ENCODE results near the gene HIP1.
A peak's percentile ranks its signal among the peaks of the same experiment; 100 is the strongest.
"Not testable (repeated sequence)": the region's sequence is repeated elsewhere in the genome, so short reads cannot be mapped to it uniquely, and the experiment has no call there.

The HIP1 gene

GRCh38 chr7:75738975-75739795, 444 bp upstream of the HIP1 start:
- peak; percentile 98 for DNase-seq

DNA sequence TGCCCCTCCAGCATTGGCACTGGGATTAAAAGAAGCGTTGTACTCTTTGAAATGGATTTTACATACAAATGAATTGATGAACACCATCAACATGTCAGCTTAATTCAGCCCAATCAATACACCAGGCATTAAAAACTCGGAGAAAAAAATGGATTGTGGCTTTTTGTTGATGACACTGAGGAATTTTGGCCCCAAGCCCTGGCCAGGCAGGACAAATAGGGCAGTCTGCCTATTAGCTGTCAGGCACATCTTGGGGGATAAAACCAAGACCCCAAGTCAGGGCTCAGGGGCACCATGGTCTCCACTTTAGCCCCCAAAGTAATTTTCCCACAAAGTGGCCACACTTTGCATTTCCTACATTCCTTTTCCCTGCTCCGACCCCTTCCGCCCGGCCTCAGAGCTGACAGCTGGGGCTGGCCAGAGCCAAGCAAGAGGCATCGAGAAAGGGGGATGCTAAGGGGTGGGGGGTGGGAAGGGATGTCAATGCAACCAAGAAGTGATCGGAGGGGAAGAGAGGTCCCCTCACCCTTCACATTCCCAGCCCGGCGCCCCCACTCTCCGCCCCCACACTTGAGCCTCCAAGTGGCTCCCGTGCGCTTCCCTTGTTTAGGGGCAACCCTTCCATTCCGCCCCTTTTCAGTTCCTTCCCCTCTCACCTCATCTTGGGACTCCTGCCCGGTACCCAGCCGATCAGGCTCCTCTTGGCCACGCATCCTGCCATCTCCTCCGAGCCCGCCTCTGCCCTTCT, 711 bp downstream of the HIP1 start:
- no peak for DNase-seq

DNA sequence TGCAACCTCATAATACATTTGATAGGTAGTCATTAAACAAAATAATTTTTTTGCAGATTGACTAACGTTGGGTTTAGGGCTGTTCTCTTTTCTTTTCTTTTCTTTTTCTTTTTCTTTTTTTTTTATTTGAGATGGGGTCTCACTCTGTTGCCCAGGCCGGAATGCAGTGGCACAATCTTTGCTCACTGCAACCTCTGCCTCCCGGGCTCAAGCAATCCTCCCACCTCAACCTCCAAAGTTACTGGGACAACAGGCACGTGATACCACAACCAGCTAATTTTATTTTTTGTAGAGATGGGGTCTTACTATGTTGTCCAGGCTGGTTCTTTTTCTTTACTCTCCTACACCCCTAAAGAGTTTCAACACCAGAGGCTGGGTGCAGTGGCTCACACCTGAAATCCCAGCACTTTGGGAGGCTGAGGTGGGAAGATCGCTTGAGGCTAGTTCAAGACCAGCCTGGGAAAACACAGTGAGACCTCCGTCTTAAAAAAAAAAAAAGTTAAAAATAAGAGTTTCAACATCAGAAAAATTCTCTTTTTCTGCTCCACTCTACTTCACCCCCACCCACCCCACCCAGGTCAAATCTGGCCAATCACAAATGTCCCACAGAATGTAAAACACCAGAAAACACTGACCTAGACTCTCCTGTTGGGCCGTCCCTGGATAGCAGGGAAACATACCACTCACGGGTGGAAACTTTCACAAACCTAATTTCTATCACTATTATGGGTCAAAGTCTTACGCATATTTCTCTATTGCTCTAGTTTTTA, 3.0 kb downstream of the HIP1 start:
- no peak for DNase-seq

DNA sequence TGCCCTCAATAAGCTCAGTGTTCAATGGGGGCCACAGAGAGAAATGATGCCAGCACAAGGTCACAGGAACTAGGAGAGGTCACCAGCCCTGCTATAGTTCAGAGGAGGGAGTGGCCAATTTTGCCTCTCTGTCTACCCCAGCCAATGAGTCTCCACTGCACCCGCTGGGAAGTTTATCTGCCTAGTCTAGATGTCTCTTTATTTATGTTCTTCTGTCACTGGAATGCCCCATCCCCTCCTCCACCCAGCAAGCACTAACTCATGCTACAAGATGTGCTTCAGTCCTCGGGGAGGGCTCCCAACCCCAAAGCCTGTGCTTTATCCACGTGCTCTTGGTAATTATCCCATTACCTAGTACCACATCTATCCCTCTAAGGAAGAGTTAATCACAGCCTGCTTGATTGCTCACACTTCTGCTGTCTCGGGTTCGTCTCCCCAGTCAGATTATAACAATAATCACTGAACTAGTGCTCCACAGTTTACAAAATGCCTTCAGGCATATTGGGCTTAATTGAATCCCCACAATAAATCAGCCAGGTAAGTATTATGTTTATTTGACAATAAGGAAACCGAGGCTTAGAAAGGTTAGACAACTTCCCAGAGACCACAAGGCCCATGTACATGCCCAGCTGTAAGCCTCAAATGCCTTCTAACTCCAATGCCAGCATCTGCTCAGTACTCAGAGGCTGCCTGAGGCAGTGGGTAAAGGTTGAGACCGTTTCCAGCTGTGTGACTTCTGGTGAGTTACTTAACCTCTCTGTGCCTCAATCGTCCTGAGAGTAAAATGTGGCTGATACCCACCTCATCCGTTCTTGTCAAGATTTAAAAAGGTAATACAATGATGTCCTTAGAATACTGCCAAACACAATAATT, 3.9 kb downstream of the HIP1 start:
- no peak for DNase-seq

DNA sequence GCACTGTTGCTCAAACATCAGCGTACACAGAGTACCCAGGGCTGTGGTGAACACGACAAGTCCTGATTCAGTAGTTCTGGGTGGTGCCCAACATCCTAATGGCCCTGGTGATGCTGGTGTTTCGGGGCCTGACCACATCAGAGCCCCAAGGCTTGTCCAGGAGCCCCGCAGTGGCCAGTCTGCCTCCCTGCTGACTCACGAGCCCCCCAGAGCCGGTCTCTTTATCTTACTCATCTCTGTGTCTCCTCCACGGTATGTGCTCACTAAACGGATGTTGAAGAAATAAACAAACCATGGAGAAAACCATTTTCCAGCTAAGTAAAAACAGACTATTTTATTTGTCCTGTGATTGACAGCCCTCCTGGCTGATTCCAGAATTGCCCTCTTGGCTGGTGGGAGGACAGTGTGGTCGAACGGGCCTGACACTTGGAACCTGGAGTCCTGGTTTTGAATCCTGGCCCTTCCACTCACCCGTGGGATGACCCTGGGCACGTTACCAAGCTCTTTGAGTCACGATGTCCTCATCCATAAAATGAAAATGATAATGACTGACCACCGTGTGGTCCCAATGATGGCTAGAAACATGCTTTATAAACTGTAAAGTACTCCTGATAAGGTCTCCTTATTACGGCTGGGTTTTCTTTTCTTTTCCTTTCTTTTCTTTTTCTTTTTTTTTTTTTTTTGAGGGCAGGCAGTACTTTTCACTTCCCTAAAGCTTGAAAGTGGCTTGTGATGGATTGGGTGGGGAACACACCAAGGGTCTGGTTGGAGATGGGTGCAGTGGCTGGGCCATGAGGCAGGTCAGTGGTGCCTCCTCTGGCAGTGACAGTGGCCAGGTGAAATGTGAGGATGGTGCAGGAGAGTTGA, 5.7 kb downstream of the HIP1 start:
- DNase-seq = no peak

DNA sequence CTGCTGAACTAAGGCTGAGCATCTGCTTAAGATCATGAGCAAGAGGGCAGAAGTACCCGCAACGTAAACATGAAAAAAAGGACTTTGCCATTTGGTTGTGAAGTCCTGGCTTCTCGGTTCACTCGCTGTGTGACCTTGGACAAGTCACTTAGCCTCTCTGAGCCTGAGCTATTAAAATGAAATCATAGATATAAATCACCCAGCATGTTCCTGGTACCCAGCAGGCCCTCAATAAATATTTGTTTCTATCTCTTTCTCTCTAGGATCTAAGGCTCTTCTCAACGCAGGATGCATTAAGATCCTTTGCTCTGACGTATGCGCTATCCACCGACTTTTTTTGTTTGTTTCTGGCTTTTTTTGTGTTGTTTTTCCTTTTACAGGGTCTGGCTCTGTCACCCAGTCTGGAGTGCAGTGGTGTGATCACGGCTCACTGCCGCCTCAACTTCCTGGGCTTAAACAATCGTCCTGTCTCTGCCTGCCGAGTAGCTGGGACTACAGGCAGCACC, 6.7 kb downstream of the HIP1 start:
- no peak for DNase-seq

- no peak for DNase-seq
Measured at GRCh38 chr7:75729851-75730274, 8.9 kb downstream of the HIP1 start.

GRCh38 chr7:75727881-75728593, 10.7 kb downstream of the HIP1 start:
- DNase-seq = no peak

- not testable (repeated sequence) for DNase-seq
Measured at GRCh38 chr7:75727351-75727750, 11.4 kb downstream of the HIP1 start.

- DNase-seq = no peak
Measured at GRCh38 chr7:75725306-75725705, 13.4 kb downstream of the HIP1 start.

DNA sequence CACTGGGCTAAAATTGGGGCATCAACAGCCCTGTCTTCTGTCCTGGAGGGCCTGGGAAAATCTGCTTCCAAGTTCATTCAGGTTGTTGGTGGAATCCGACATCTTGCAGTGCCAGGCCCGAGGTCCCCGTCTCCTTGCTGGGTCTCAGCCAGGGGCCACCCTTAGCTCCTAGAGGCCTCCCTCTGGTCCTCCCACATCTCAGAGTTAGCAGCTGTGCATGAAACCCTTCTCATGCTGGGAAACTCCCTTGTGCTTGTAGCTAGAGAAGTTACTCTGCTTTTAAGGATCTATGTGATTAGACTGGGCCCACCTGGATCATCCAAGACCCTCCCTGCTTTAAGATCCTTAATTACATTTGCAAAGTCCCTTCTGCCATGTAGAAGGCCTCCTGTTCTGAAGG, 15.3 kb downstream of the HIP1 start:
- DNase-seq = no peak

GRCh38 chr7:75722373-75722772, 16.4 kb downstream of the HIP1 start:
- DNase-seq = no peak

DNA sequence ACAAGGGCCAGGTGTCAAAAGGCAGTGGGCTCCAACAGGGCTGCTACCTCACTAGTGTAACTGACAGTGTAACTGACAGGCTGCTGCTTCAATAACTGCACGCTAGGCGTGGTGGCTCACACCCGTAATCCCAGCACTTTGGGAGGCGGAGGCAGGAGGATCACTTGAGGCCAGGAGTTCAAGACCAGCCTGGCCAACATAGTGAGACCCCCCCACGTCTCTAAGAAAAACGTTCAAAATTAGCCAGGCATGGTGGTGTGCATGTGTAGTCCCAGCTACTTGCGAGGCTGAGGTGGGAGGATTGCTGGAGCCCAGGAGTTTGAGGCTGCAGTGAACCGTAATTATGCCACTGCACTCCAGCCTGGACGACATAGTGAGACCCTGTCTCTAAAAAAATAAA, 16.8 kb downstream of the HIP1 start:
- not testable (repeated sequence) for DNase-seq

DNA sequence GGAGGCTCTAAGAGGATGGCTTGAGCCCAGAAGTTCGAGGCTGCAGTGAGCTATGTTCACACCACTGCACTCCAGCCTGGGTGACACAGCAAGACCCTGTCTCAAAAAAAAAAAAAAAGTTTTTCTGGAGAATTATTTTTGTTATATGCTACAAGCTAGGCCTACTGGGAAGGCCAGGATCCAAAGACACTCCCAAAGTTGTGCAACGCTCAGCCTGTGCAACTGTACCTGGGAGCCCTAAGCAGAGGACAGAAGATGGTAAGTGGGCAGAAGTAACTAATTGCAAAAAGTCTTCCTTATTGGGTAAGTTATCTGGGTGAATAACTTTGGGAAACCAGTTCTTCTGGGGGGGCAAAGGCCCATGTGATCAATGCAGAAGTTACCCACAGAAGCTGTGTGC, 17.3 kb downstream of the HIP1 start:
- no peak for DNase-seq

- DNase-seq = no peak
Measured at GRCh38 chr7:75719626-75720025, 19.1 kb downstream of the HIP1 start.

DNA sequence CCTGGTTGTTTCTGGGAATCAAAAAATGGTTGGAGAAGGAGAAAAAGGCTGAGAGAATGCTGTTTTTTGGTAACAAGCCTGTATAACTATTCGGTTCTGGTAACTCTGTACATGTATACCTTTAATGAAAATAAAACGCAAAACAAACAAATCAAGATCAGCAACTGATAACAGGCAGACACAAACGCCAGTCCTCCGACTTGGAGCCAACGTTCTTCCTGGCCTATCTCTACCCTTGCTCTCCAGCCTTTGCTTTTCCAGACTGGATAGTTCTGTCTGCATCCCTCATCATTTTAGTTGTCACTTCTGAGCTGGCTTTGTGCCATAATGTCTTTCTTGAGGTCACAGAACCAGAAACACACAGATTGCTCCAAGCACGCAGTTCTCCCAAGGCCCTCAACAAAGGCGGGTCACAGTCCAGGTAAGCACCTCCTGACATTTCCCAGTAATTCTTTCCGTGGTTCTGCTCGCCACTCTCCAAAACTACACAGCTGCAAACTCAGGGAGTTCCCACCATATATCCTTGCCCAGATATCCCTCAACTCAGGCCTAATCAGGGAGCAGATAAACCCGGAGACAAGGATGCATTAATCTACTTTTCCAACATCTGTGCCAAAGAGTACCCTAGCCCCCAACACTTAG, 20.2 kb downstream of the HIP1 start:
- no peak for DNase-seq

DNA sequence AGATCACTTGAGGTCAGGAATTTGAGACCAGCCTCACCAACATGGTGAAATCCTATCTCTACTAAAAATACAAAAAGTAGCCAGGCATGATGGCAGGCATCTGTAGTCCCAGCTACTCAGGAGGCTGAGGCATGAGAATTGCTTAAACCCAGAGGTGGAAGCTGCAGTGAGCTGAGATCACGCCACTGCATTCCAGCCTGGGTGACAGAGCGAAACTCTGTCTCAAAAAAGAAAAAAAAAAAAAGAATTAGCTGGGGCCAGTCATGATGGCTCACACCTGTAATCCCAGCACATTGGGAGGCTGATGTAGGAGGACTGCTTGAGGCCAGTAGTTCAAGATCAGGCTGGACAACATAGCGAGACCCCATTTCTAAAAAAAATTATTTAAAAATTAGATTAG, 21.0 kb downstream of the HIP1 start:
- DNase-seq = not testable (repeated sequence)

DNA sequence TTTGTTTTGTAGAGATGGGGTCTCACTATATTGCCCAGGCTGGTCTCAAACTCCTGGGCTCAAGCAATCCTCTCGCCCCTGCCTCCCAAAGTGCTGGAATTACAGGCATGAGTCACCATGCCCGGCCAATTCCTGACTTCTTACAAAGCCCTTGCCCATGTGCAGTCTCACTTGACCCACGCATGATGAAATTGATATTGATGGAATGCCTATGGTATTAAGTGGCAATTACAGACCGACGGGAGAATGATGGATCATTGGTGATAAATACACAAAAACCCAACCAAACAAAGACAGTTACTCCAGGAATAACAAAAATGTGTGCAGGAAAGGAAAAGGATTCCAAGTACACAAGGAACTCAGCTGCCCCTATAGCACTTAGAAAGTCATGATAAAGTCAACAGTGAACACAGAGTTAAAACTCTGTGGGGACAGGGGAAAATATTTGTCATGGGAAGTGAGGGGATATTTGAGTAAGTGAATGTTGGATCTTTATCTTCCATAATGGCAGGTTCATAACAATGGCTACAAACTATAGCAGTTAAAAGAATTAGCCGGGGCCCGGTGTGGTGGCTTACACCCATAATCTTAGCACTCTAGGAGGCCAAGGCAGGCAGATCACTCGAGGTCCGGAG, 21.6 kb downstream of the HIP1 start:
- DNase-seq = no peak

- no peak for DNase-seq
Measured at GRCh38 chr7:75715864-75716263, 22.9 kb downstream of the HIP1 start.
